Measurements from ENCODE around the gene DNAH11.

DNAH11 gene

DNA sequence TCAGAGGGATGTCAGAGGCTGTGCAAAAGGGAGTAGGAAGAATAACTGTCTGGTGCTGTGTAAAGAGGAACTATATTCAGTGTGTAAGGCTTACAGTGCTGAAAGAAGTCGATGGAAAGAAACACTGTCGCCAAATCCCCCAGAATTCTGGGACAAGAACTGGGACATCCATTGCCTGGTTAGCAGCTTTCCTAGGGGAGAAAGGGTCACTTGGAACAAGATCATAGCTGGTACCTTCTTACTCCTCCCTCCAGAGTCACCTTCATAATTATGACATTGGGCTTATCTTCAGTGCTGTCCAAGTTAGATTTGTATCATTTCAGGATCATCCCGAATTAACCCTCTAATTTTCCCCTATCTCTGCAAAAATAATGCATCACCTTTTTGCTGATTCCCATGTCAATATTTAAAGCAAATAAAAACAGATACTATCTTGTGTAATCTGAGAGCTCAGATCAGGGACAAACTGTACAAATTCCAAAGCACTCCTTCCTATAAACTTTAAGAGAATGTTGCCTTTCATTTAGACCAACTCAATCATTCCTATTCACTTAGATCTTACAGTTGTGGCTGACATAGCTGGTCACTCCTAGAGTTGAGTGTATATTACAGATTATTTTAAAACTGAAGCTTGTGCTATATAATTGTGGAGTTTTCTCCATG, 96.5 kb downstream of the DNAH11 start:
- Histone ChIP-seq H3K9me3 (ENCODE audit: insufficient read depth, low read depth, low read length) (no peaks in the 10 kb centered on the region), H2BK120ac (ENCODE audit: insufficient read depth, low read length, poor library complexity) (no peak overlapping the region), H4K12ac (ENCODE audit: low read depth, low read length) (no peak overlapping the region), H3K4me2 (ENCODE audit: low read length) (no peak overlapping the region), H3K4me3 (ENCODE audit: low read depth, low read length) (no peak overlapping the region), H3K79me1 (ENCODE audit: low read length) (no peaks in the 10 kb centered on the region), H3K27ac (ENCODE audit: low read depth, low read length) (no peak overlapping the region), H4K91ac (ENCODE audit: low read depth, low read length) (no peak overlapping the region), H3K36me3 (ENCODE audit: control insufficient read depth in 1 of 2, insufficient read depth in 2 of 2, low read length in 2 of 2) (no peaks in the 10 kb centered on the region), H2BK5ac (ENCODE audit: low read depth, low read length, poor library complexity) (no peak overlapping the region), H3K27me3 (ENCODE audit: insufficient read depth, low read length) (no peaks in the 10 kb centered on the region), H3K18ac (ENCODE audit: low read length) (no peak overlapping the region), H3K79me2 (ENCODE audit: control insufficient read depth, insufficient read depth, low read length, poor library complexity) (no peaks in the 10 kb centered on the region), H2BK12ac (ENCODE audit: low read length) (no peak overlapping the region), H4K8ac (ENCODE audit: low read depth, low read length) (no peak overlapping the region), H3K4me1 (ENCODE audit: control insufficient read depth in 1 of 2, insufficient read depth in 2 of 2, low read length in 2 of 2) (peaks cover 0 to 2% of the 10 kb centered on the region in 2 experiments), H2AK5ac (ENCODE audit: low read length) (no peak overlapping the region), H2AFZ (ENCODE audit: insufficient read depth, low read length, poor library complexity) (no peak overlapping the region), H3K14ac (ENCODE audit: low read length) (no peak overlapping the region), H3K9ac (ENCODE audit: low read length) (no peak overlapping the region), H3K4ac (ENCODE audit: low read depth, low read length) (no peak overlapping the region), H3K23ac (ENCODE audit: low read length) (no peak overlapping the region)
- no CpG with 5 or more reads among the region's 3 CpGs for WGBS (ENCODE audit: extremely low coverage, insufficient coverage, insufficient read length)
- peak in 1 of 2 donors; percentile 43 for DNase-seq

DNA sequence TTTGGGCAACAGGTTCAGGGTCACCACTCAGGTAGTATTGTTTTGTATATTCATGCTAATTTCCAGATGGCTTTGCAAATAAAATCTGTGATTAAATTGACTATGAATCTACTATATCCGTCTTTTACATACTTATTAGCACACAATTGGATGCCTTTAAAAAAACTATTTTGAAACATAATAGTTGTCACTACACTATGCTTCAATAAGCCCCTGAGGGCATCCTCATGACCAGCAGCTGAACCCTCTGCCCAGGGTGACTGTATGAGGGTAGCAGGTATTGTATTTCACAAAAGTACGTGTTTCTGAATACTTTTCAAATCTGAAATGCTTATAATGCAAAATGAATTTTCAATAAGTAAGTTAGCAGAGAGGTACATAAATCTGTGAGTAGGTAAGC, 97.3 kb downstream of the DNAH11 start:
- H3K9me3 ChIP-seq (ENCODE audit: insufficient read depth, low read depth, low read length) = no peaks in the 10 kb centered on the region
- whole genome bisulfite sequencing (ENCODE audit: extremely low coverage, insufficient coverage, insufficient read length) = no CpG with 5 or more reads among the region's 2 CpGs
- no peaks in the 10 kb centered on the region for H3K79me2 ChIP-seq (ENCODE audit: control insufficient read depth, insufficient read depth, low read length, poor library complexity)
- H2BK120ac ChIP-seq (ENCODE audit: insufficient read depth, low read length, poor library complexity) = no peak overlapping the region
- no peak overlapping the region for H2AK5ac ChIP-seq (ENCODE audit: low read length)
- H2AFZ ChIP-seq (ENCODE audit: insufficient read depth, low read length, poor library complexity) = no peak overlapping the region
- H3K4me2 ChIP-seq (ENCODE audit: low read length) = no peak overlapping the region
- no peak overlapping the region for H4K8ac ChIP-seq (ENCODE audit: low read depth, low read length)
- no peaks in the 10 kb centered on the region for H3K79me1 ChIP-seq (ENCODE audit: low read length)
- no peak overlapping the region for H3K9ac ChIP-seq (ENCODE audit: low read length)
- peak; percentile 89 to 98 for DNase-seq
- H4K12ac ChIP-seq (ENCODE audit: low read depth, low read length) = no peak overlapping the region
- H2BK5ac ChIP-seq (ENCODE audit: low read depth, low read length, poor library complexity) = no peak overlapping the region
- H3K4ac ChIP-seq (ENCODE audit: low read depth, low read length) = no peak overlapping the region
- H4K91ac ChIP-seq (ENCODE audit: low read depth, low read length) = no peak overlapping the region
- H3K27ac ChIP-seq (ENCODE audit: low read depth, low read length) = no peak overlapping the region
- no peak overlapping the region for H3K4me3 ChIP-seq (ENCODE audit: low read depth, low read length)
- peaks cover 0 to 2% of the 10 kb centered on the region in 2 experiments for H3K4me1 ChIP-seq (ENCODE audit: control insufficient read depth in 1 of 2, insufficient read depth in 2 of 2, low read length in 2 of 2)
- no peaks in the 10 kb centered on the region for H3K36me3 ChIP-seq (ENCODE audit: control insufficient read depth in 1 of 2, insufficient read depth in 2 of 2, low read length in 2 of 2)
- no peaks in the 10 kb centered on the region for H3K27me3 ChIP-seq (ENCODE audit: insufficient read depth, low read length)
- no peak overlapping the region for H2BK12ac ChIP-seq (ENCODE audit: low read length)
- H3K23ac ChIP-seq (ENCODE audit: low read length) = no peak overlapping the region
- no peak overlapping the region for H3K18ac ChIP-seq (ENCODE audit: low read length)
- no peak overlapping the region for H3K14ac ChIP-seq (ENCODE audit: low read length)

- no peak overlapping the region for H4K91ac ChIP-seq (ENCODE audit: low read depth, low read length)
- no peak overlapping the region for H3K23ac ChIP-seq (ENCODE audit: low read length)
- H2AFZ ChIP-seq (ENCODE audit: insufficient read depth, low read length, poor library complexity) = no peak overlapping the region
- no peaks in the 10 kb centered on the region for H3K79me2 ChIP-seq (ENCODE audit: control insufficient read depth, insufficient read depth, low read length, poor library complexity)
- DNase-seq = peak; percentile 65 to 95
- no peak overlapping the region for H2AK5ac ChIP-seq (ENCODE audit: low read length)
- H3K79me1 ChIP-seq (ENCODE audit: low read length) = no peaks in the 10 kb centered on the region
- no peak overlapping the region for H4K8ac ChIP-seq (ENCODE audit: low read depth, low read length)
- no peak overlapping the region for H2BK12ac ChIP-seq (ENCODE audit: low read length)
- H3K36me3 ChIP-seq (ENCODE audit: control insufficient read depth in 1 of 2, insufficient read depth in 2 of 2, low read length in 2 of 2) = no peaks in the 10 kb centered on the region
- H3K9me3 ChIP-seq (ENCODE audit: insufficient read depth, low read depth, low read length) = no peaks in the 10 kb centered on the region
- H3K9ac ChIP-seq (ENCODE audit: low read length) = no peak overlapping the region
- H3K27me3 ChIP-seq (ENCODE audit: insufficient read depth, low read length) = no peaks in the 10 kb centered on the region
- no peak overlapping the region for H3K18ac ChIP-seq (ENCODE audit: low read length)
- H2BK120ac ChIP-seq (ENCODE audit: insufficient read depth, low read length, poor library complexity) = no peak overlapping the region
- H3K4me3 ChIP-seq (ENCODE audit: low read depth, low read length) = no peak overlapping the region
- H3K4ac ChIP-seq (ENCODE audit: low read depth, low read length) = no peak overlapping the region
- H3K27ac ChIP-seq (ENCODE audit: low read depth, low read length) = no peak overlapping the region
- H3K4me1 ChIP-seq (ENCODE audit: control insufficient read depth in 1 of 2, insufficient read depth in 2 of 2, low read length in 2 of 2) = peaks cover 0 to 2% of the 10 kb centered on the region in 2 experiments
- no peak overlapping the region for H3K14ac ChIP-seq (ENCODE audit: low read length)
- H2BK5ac ChIP-seq (ENCODE audit: low read depth, low read length, poor library complexity) = no peak overlapping the region
- no CpG with 5 or more reads among the region's 4 CpGs for WGBS (ENCODE audit: extremely low coverage, insufficient coverage, insufficient read length)
- H3K4me2 ChIP-seq (ENCODE audit: low read length) = no peak overlapping the region
- H4K12ac ChIP-seq (ENCODE audit: low read depth, low read length) = no peak overlapping the region
Observed at GRCh38 chr7:21641546-21641945, 98.7 kb downstream of the DNAH11 start.

- Histone ChIP-seq H2BK5ac (ENCODE audit: low read depth, low read length, poor library complexity) (no peak overlapping the region), H3K4me3 (ENCODE audit: low read depth, low read length) (no peak overlapping the region), H3K9ac (ENCODE audit: low read length) (no peak overlapping the region), H3K18ac (ENCODE audit: low read length) (no peak overlapping the region), H3K4ac (ENCODE audit: low read depth, low read length) (no peak overlapping the region), H2BK12ac (ENCODE audit: low read length) (no peak overlapping the region), H2AFZ (ENCODE audit: insufficient read depth, low read length, poor library complexity) (no peak overlapping the region), H3K4me2 (ENCODE audit: low read length) (no peak overlapping the region), H2BK120ac (ENCODE audit: insufficient read depth, low read length, poor library complexity) (no peak overlapping the region), H4K8ac (ENCODE audit: low read depth, low read length) (no peak overlapping the region), H3K14ac (ENCODE audit: low read length) (no peak overlapping the region), H3K79me1 (ENCODE audit: low read length) (no peaks in the 10 kb centered on the region), H3K23ac (ENCODE audit: low read length) (no peak overlapping the region), H2AK5ac (ENCODE audit: low read length) (no peak overlapping the region), H3K9me3 (ENCODE audit: insufficient read depth, low read depth, low read length) (no peaks in the 10 kb centered on the region), H4K91ac (ENCODE audit: low read depth, low read length) (no peak overlapping the region), H3K27me3 (ENCODE audit: insufficient read depth, low read length) (no peaks in the 10 kb centered on the region), H3K4me1 (ENCODE audit: control insufficient read depth in 1 of 2, insufficient read depth in 2 of 2, low read length in 2 of 2) (peaks cover 0 to 2% of the 10 kb centered on the region in 2 experiments), H3K79me2 (ENCODE audit: control insufficient read depth, insufficient read depth, low read length, poor library complexity) (no peaks in the 10 kb centered on the region), H3K27ac (ENCODE audit: low read depth, low read length) (no peak overlapping the region), H3K36me3 (ENCODE audit: control insufficient read depth in 1 of 2, insufficient read depth in 2 of 2, low read length in 2 of 2) (no peaks in the 10 kb centered on the region), H4K12ac (ENCODE audit: low read depth, low read length) (no peak overlapping the region)
- no CpG with 5 or more reads among the region's 4 CpGs for WGBS (ENCODE audit: extremely low coverage, insufficient coverage, insufficient read length)
- peak; percentile 82 to 88 for DNase-seq
Observed at GRCh38 chr7:21642422-21642821, 99.6 kb downstream of the DNAH11 start.

Data from trophoblast cell (in vitro differentiated cells and primary cell).